Activated CD8-positive, alpha-beta T cell treated with anti-CD3 and anti-CD28 coated beads for 36 hours (primary cell): ENCODE results near the gene TMPRSS2. TPM values are rescaled to one million over a fixed set of nuclear protein-coding genes. Genes with fewer than 3 reads are reported as not detected.

ENCODE experiments used
- ATAC-seq: fragments of 200-7000 bp; cut with Tn5 transposase; one replicate; pipeline ENCODE4 v1.10.0; 2021; ENCODE audit warnings: mild to moderate bottlenecking, moderate library complexity
- CTCF ChIA-PET: fragments of 350-600 bp; sonication (Branson Sonifier 250); formaldehyde crosslinking; loops from one replicate; lab custom pipeline; 2021; ENCODE audit warnings: antibody characterized with exemption; lab: Charles Lee
- POLR2A ChIA-PET: fragments of 350-600 bp; sonication (Branson Sonifier 250); formaldehyde crosslinking; loops from one replicate; lab custom pipeline; 2021; ENCODE audit warnings: antibody characterized with exemption; lab: Charles Lee
- DNase-seq: peaks from one replicate; pipeline ENCODE4 v3.0.0-alpha.2; 2020
- H3K27ac Mint-ChIP-seq: one replicate; pipeline ENCODE4 v1.8.0; 2021; ENCODE audit warnings: mild to moderate bottlenecking, mixed read lengths
- H3K27me3 Mint-ChIP-seq: one replicate; pipeline ENCODE4 v1.8.0; 2021; ENCODE audit warnings: mixed read lengths
- H3K36me3 Mint-ChIP-seq: one replicate; pipeline ENCODE4 v1.8.0; 2021; ENCODE audit warnings: low read depth, mixed read lengths
- H3K4me1 Mint-ChIP-seq: one replicate; pipeline ENCODE4 v1.8.0; 2021; ENCODE audit warnings: low read depth, mixed read lengths
- H3K4me3 Mint-ChIP-seq: one replicate; pipeline ENCODE4 v1.8.0; 2021; ENCODE audit warnings: mild to moderate bottlenecking, moderate library complexity, mixed read lengths
- H3K9me3 Mint-ChIP-seq: one replicate; pipeline ENCODE4 v1.8.0; 2021; ENCODE audit warnings: mixed read lengths
- intact Hi-C: fragments of 100-400 bp; cut with micrococcal nuclease; formaldehyde crosslinking; loops from one replicate; pipeline ENCODE4 v1.10.0; 2022
- total RNA-seq, 2 experiments: library from RNA; stranded (reverse); gene quantifications; one replicate each; pipeline ENCODE4 v1.2.3, GENCODE V29; 2021
- TF ChIP-seq, protein P1 (sequence below): fragments of 200-600 bp; IDR thresholded peaks from one replicate; pipeline ENCODE4 v1.8.0; 2022; ENCODE audit warnings: antibody characterized with exemption, mild to moderate bottlenecking

Gene TMPRSS2
- total RNA-seq, 2 experiments from 2014 or later, result not detected

GRCh38 chr21:41506611-41507520 lies 1.1 kb downstream of the TMPRSS2 start:
- H3K9me3 Mint-ChIP-seq, result no peaks in the 10 kb centered on the region

GRCh38 chr21:41506005-41506594 lies 1.9 kb downstream of the TMPRSS2 start:
- DNase-seq (no peak), ATAC-seq (no peak)
- Mint-ChIP-seq H3K27ac (no peak overlapping the region), H3K27me3 (peaks cover 36% of the 10 kb centered on the region), H3K4me3 (no peak overlapping the region), H3K36me3 (no peaks in the 10 kb centered on the region), H3K9me3 (no peaks in the 10 kb centered on the region), H3K4me1 (no peaks in the 10 kb centered on the region)
- intact Hi-C loops, result no loop called here
- POLR2A ChIA-PET, result no interaction called here
- CTCF ChIA-PET, result no interaction called here
- TF ChIP-seq, protein P1, sequence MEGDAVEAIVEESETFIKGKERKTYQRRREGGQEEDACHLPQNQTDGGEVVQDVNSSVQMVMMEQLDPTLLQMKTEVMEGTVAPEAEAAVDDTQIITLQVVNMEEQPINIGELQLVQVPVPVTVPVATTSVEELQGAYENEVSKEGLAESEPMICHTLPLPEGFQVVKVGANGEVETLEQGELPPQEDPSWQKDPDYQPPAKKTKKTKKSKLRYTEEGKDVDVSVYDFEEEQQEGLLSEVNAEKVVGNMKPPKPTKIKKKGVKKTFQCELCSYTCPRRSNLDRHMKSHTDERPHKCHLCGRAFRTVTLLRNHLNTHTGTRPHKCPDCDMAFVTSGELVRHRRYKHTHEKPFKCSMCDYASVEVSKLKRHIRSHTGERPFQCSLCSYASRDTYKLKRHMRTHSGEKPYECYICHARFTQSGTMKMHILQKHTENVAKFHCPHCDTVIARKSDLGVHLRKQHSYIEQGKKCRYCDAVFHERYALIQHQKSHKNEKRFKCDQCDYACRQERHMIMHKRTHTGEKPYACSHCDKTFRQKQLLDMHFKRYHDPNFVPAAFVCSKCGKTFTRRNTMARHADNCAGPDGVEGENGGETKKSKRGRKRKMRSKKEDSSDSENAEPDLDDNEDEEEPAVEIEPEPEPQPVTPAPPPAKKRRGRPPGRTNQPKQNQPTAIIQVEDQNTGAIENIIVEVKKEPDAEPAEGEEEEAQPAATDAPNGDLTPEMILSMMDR, result no peak

More at GRCh38 chr21:41506611-41507520, 1.1 kb downstream of the TMPRSS2 start:
- intact Hi-C loops, result no loop called here
- peaks cover 40% of the 10 kb centered on the region for H3K27me3 Mint-ChIP-seq
- ATAC-seq (no peak), DNase-seq (no peak)
- TF ChIP-seq, protein P1, result no peak
- no peaks in the 10 kb centered on the region for H3K36me3 Mint-ChIP-seq
- no peaks in the 10 kb centered on the region for H3K4me1 Mint-ChIP-seq
- no peak overlapping the region for H3K4me3 Mint-ChIP-seq
- H3K27ac Mint-ChIP-seq, result no peak overlapping the region
- ChIA-PET CTCF (no interaction called here), POLR2A (no interaction called here)

DNA sequence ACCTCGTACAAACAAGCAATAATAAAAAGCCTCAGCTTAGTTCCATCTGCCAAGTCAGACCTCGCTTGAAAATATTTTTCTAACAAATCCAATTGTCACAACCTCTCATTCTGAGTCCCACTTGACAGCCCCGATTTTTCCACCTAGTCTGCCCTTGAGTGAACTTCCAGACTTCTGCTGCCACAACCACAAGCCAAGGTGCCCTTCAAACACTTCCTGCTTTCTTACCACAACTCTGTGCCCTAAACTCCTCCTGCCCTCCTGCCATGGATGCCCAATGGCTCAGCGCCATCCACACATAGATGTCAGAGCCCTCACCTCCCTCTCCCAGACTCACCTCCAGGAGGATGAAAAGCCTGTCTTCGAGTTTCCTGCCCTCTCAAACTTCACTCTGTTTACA lies 3.9 kb downstream of the TMPRSS2 start:
- no peaks in the 10 kb centered on the region for H3K36me3 Mint-ChIP-seq
- CTCF ChIA-PET, result no interaction called here
- peaks cover 29% of the 10 kb centered on the region for H3K27me3 Mint-ChIP-seq
- H3K9me3 Mint-ChIP-seq, result no peaks in the 10 kb centered on the region
- intact Hi-C loops, result no loop called here
- no peak for ATAC-seq
- H3K4me1 Mint-ChIP-seq, result no peaks in the 10 kb centered on the region
- TF ChIP-seq, protein P1, result no peak
- no peak for DNase-seq
- POLR2A ChIA-PET, result no interaction called here
- H3K4me3 Mint-ChIP-seq, result no peak overlapping the region
- H3K27ac Mint-ChIP-seq, result no peak overlapping the region

DNA sequence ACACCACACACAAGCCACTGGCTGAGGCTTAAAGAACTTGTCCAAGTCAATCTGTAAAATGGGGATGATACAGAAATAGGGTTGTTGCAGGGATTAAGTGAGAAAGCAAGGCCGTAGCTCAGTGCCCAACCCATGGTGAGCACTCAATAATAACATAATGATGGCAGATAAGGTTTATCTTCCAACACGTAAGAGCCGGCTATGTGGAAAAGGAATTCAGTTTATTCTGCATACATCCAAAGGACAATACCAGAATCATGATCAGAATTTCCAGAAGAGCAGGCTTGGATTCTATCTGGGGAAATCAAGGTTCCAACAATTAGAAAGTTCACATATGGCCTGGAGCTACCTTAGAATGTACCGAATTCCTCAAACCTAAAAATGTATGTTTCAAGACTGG lies 4.6 kb downstream of the TMPRSS2 start:
- no peak overlapping the region for H3K27ac Mint-ChIP-seq
- intact Hi-C loops, result no loop called here

More for the DNA sequence above, 4.6 kb downstream of the TMPRSS2 start:
- no peaks in the 10 kb centered on the region for H3K4me1 Mint-ChIP-seq
- ATAC-seq (no peak), DNase-seq (no peak)
- no peaks in the 10 kb centered on the region for H3K36me3 Mint-ChIP-seq
- H3K9me3 Mint-ChIP-seq, result no peaks in the 10 kb centered on the region
- ChIA-PET POLR2A (no interaction called here), CTCF (no interaction called here)
- TF ChIP-seq, protein P1, result no peak
- H3K27me3 Mint-ChIP-seq, result peaks cover 23% of the 10 kb centered on the region
- no peak overlapping the region for H3K4me3 Mint-ChIP-seq
